B cell (primary cell): ENCODE measurements around the gene ADRA2C. TPM values are rescaled to one million over a fixed set of nuclear protein-coding genes. Genes with fewer than 3 reads are reported as not detected.

Experiments
- ATAC-seq: fragments of 200-7000 bp; cut with Tn5 transposase; one replicate; pipeline ENCODE4 v1.10.0; 2021; ENCODE audit warnings: low read depth, mild to moderate bottlenecking, moderate number of reproducible peaks, moderate library complexity
- CTCF ChIA-PET: fragments of 350-600 bp; sonication (Branson Sonifier 250); formaldehyde crosslinking; loops from one replicate; lab custom pipeline; 2021; ENCODE audit warnings: antibody characterized with exemption, inconsistent platforms; lab: Charles Lee
- POLR2A ChIA-PET: fragments of 350-600 bp; sonication (Branson Sonifier 250); formaldehyde crosslinking; loops from one replicate; lab custom pipeline; 2021; ENCODE audit warnings: antibody characterized with exemption; lab: Charles Lee
- DNase-seq: peaks from one replicate; pipeline ENCODE4 v3.0.0; 2013
- H2AFZ ChIP-seq: 2 replicates; pipeline ENCODE4 v1.6.1; 2012; ENCODE audit warnings: mild to moderate bottlenecking, low read depth, low read length; ENCODE audit not compliant: insufficient read depth, poor library complexity, severe bottlenecking
- H3K27ac ChIP-seq, 2 donors: 1 replicate in 1 of 2; 2 replicates in 1 of 2; pipeline ENCODE4 v1.5.1; 2012 to 2013; ENCODE audit warnings: low read length in 2 of 2, mild to moderate bottlenecking in 2 of 2, moderate library complexity in 1 of 2
- H3K27me3 ChIP-seq, 4 experiments: fragments of 200-600 bp in 1 of 4; sonication (generic) in 1 of 4; replicated peaks in 1 of 4; 1 replicate in 2 of 4; 2 replicates in 2 of 4; pipeline versions ENCODE4 v1.6.1 to v1.7.0; 2013 to 2016; ENCODE audit warnings: low read length in 3 of 4, mild to moderate bottlenecking in 2 of 4, mixed read lengths in 1 of 4, moderate library complexity in 1 of 4; ENCODE audit not compliant: insufficient read depth in 4 of 4, control insufficient read depth in 3 of 4; ENCODE audit errors: control extremely low read depth in 1 of 4
- H3K36me3 ChIP-seq, 2 experiments: replicated peaks in 1 of 2; 1 replicate in 1 of 2; 2 replicates in 1 of 2; pipeline versions ENCODE4 v1.6.1 to v1.7.1; 2013; ENCODE audit warnings: low read length in 1 of 2; ENCODE audit not compliant: insufficient read depth in 2 of 2, control insufficient read depth in 1 of 2; ENCODE audit errors: control extremely low read depth in 1 of 2, extremely low read depth in 1 of 2
- H3K4me1 ChIP-seq, 2 donors: fragments of 200-600 bp in 1 of 2; sonication (generic) in 1 of 2; 1 replicate in 1 of 2; 2 replicates in 1 of 2; pipeline versions ENCODE4 v1.5.1 to v1.6.1; 2013 to 2017; ENCODE audit warnings: low read length in 2 of 2; ENCODE audit not compliant: control insufficient read depth in 2 of 2, insufficient read depth in 2 of 2
- H3K4me2 ChIP-seq: replicated peaks from 2 replicates; pipeline ENCODE3; 2012; ENCODE audit warnings: mild to moderate bottlenecking, low read depth, low read length; ENCODE audit not compliant: poor library complexity, severe bottlenecking
- H3K4me3 ChIP-seq, 5 experiments: fragments of 200-600 bp in 1 of 5; sonication (generic) in 1 of 5; 1 replicate in 3 of 5; 2 replicates in 2 of 5; pipeline versions ENCODE4 v1.5.1 to v1.7.0; 2011 to 2016; ENCODE audit warnings: low read length in 4 of 5, mild to moderate bottlenecking in 4 of 5, low read depth in 2 of 5, control low read depth in 1 of 5, moderate library complexity in 1 of 5; ENCODE audit not compliant: insufficient read depth in 1 of 5; ENCODE audit errors: control extremely low read depth in 1 of 5, extremely low read depth in 1 of 5
- H3K79me2 ChIP-seq: fragments of 200-600 bp; sonication (generic); one replicate; pipeline ENCODE4 v1.6.0; 2016; ENCODE audit warnings: low read length; ENCODE audit not compliant: control insufficient read depth, insufficient read depth
- H3K9ac ChIP-seq: fragments of 200-600 bp; sonication (generic); 2 replicates; pipeline ENCODE4 v1.6.1; 2017; ENCODE audit warnings: mild to moderate bottlenecking, low read length, moderate library complexity
- H3K9me3 ChIP-seq, 3 donors: one replicate each; pipeline versions ENCODE4 v1.6.1 to v1.7.1; 2013; ENCODE audit warnings: low read length in 2 of 3; ENCODE audit not compliant: control insufficient read depth in 2 of 3, insufficient read depth in 1 of 3; ENCODE audit errors: control extremely low read depth in 1 of 3
- H4K20me1 ChIP-seq: 2 replicates; pipeline ENCODE4 v1.6.0; 2012; ENCODE audit warnings: mild to moderate bottlenecking, low read length; ENCODE audit not compliant: insufficient read depth, control insufficient read depth, poor library complexity, severe bottlenecking
- H3K27ac Mint-ChIP-seq: one replicate; pipeline ENCODE4 v1.8.0; 2021; ENCODE audit warnings: mixed read lengths
- H3K27me3 Mint-ChIP-seq: one replicate; pipeline ENCODE4 v1.8.0; 2021; ENCODE audit warnings: mixed read lengths
- H3K4me1 Mint-ChIP-seq: one replicate; pipeline ENCODE4 v1.8.0; 2021; ENCODE audit warnings: mixed read lengths
- H3K4me3 Mint-ChIP-seq: one replicate; pipeline ENCODE4 v1.8.0; 2021; ENCODE audit warnings: mixed read lengths
- H3K9me3 Mint-ChIP-seq: one replicate; pipeline ENCODE4 v1.8.0; 2022; ENCODE audit warnings: mixed read lengths; ENCODE audit not compliant: insufficient read depth
- EZH2 ChIP-seq: IDR thresholded peaks from 2 replicates; pipeline ENCODE4 v1.6.1; 2012; ENCODE audit warnings: borderline replicate concordance, low read depth, mild to moderate bottlenecking, moderate library complexity, low read length; ENCODE audit not compliant: insufficient read depth, poor library complexity, severe bottlenecking
- WGBS: methylation state at CpG from one replicate; pipeline ENCODE4 v1.1.5; 2013; ENCODE audit warnings: missing lambda C conversion rate; ENCODE audit not compliant: insufficient coverage; 5-methylcytosine and 5-hydroxymethylcytosine counted together
- intact Hi-C: fragments of 100-400 bp; cut with micrococcal nuclease; formaldehyde crosslinking; loops from one replicate; pipeline ENCODE4 v1.10.0; 2022
- polyA plus RNA-seq: library from polyadenylated mRNA; depleted of rRNA; stranded (reverse); fragments of >200 nt; gene quantifications from 2 replicates; pipeline ENCODE4 v1.2.3, GENCODE V29; 2012
- total RNA-seq, 2 donors: library from RNA; stranded (reverse); fragments of 120-200 nt in 1 of 2; gene quantifications; 1 replicate in 1 of 2; 2 replicates in 1 of 2; pipeline versions ENCODE4 v1.2.3 to v1.2.4, GENCODE V29; 2013 to 2022
- TF ChIP-seq, protein P1 (sequence below): fragments of 200-600 bp; IDR thresholded peaks from one replicate; pipeline ENCODE4 v1.8.0; 2022; ENCODE audit warnings: antibody characterized with exemption, mild to moderate bottlenecking

Gene ADRA2C
- total and polyA plus RNA-seq, 2 donors (not counting 1 experiment from before 2014, with no cell fraction given), result not detected

DNA sequence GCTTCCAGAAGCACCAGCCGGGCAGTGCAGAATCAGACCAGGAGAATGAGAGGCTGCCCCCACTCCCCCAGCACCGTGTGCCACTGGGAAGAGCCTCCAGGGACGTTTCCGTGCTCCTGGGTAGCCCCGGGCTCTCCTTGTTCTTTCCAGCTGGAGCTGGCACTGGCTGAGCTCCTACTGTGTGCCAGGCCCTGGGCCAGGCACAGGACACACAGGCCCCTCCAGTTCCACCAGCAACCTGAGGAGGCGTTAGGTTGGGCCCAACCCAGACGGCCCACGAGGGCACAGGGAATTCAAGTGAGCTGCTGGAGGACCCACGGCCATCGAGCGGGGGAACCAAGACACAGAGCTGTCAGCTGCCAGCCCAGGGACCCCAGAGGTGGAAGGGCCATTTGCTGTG, 15.9 kb upstream of the ADRA2C start:
- H3K9me3 Mint-ChIP-seq, result no peaks in the 10 kb centered on the region
- Histone ChIP-seq H3K27me3 (peaks cover 0 to 3% (median 0%) of the 10 kb centered on the region in 4 experiments), H3K79me2 (no peaks in the 10 kb centered on the region), H3K9me3 (peaks cover 0 to 13% (median 0%) of the 10 kb centered on the region in 3 donors), H3K36me3 (no peaks in the 10 kb centered on the region), H3K9ac (no peak overlapping the region), H3K4me3 (no peak overlapping the region), H3K4me1 (no peaks in the 10 kb centered on the region), H4K20me1 (no peaks in the 10 kb centered on the region), H3K4me2 (no peak overlapping the region), H3K27ac (no peak overlapping the region), H2AFZ (no peak overlapping the region)
- H3K27me3 Mint-ChIP-seq, result peaks cover 38% of the 10 kb centered on the region
- WGBS, result 73% methylated on average over 11 of the region's 11 CpGs
- ChIA-PET CTCF (no interaction called here), POLR2A (no interaction called here)
- TF ChIP-seq EZH2, result no peak
- TF ChIP-seq, protein P1, sequence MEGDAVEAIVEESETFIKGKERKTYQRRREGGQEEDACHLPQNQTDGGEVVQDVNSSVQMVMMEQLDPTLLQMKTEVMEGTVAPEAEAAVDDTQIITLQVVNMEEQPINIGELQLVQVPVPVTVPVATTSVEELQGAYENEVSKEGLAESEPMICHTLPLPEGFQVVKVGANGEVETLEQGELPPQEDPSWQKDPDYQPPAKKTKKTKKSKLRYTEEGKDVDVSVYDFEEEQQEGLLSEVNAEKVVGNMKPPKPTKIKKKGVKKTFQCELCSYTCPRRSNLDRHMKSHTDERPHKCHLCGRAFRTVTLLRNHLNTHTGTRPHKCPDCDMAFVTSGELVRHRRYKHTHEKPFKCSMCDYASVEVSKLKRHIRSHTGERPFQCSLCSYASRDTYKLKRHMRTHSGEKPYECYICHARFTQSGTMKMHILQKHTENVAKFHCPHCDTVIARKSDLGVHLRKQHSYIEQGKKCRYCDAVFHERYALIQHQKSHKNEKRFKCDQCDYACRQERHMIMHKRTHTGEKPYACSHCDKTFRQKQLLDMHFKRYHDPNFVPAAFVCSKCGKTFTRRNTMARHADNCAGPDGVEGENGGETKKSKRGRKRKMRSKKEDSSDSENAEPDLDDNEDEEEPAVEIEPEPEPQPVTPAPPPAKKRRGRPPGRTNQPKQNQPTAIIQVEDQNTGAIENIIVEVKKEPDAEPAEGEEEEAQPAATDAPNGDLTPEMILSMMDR, result no peak
- DNase-seq (no peak), ATAC-seq (no peak)
- no peak overlapping the region for H3K4me3 Mint-ChIP-seq
- peaks cover 3% of the 10 kb centered on the region for H3K4me1 Mint-ChIP-seq
- intact Hi-C loops, result no loop called here
- no peak overlapping the region for H3K27ac Mint-ChIP-seq

DNA sequence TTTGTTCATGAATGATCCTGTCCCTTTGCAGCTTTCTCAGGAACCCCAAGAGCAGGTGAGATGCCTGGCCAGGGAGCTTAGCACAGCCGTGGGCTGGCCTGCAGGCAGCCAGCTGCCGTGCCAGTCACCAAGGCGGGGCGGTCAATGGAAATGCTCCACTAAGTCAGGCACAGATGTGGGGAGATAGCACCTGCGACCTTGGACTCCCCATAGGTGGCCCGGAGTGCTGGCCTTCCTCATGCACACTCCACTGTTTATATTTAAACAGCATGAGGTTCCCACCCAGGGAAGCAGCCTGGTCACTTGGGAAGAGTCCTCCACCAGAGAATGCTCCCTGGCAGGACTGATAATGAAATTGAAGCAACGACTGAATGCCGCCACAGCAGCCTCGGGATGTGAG, 14.2 kb upstream of the ADRA2C start:
- Mint-ChIP-seq H3K27ac (no peak overlapping the region), H3K27me3 (peaks cover 30% of the 10 kb centered on the region), H3K4me1 (no peaks in the 10 kb centered on the region), H3K4me3 (no peak overlapping the region), H3K9me3 (no peaks in the 10 kb centered on the region)
- Histone ChIP-seq H3K4me2 (no peak overlapping the region), H3K27me3 (peaks cover 0 to 3% (median 0%) of the 10 kb centered on the region in 4 experiments), H3K4me1 (no peaks in the 10 kb centered on the region), H4K20me1 (no peaks in the 10 kb centered on the region), H3K9ac (no peak overlapping the region), H3K27ac (no peak overlapping the region), H3K36me3 (no peaks in the 10 kb centered on the region), H3K4me3 (no peak overlapping the region), H3K9me3 (peaks cover 0 to 19% (median 0%) of the 10 kb centered on the region in 3 donors), H3K79me2 (no peaks in the 10 kb centered on the region), H2AFZ (no peak overlapping the region)
- 83% methylated on average over 9 of the region's 9 CpGs for WGBS
- CTCF ChIA-PET, result no interaction called here
- intact Hi-C loops, result no loop called here
- POLR2A ChIA-PET, result no interaction called here
- DNase-seq (no peak), ATAC-seq (no peak)
- TF ChIP-seq, protein P1, result no peak
